ENCODE results near the gene ARL2BP.

Gene ARL2BP

DNA sequence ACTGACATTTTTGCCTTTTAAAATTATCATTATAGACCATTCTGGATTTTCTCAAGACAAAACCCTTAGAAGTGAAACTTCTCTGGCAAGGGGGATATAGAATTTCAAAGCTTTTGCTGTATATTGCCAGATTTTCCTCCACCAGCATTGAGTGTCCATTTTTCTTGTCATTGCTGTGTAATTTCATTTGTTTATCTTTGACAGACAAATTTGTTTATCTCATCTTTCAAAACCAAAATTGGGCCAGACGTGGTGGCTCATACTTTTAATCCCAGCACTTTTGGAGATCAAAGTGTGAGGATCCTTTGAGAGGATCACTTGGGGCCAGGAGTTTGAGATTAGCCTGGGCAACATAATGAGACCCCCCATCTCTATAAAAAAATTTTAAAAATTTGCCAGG is 16.0 kb upstream of the ARL2BP start:
- H3K9ac ChIP-seq (ENCODE audit: insufficient read length), result no peak overlapping the region
- H3K9me3 ChIP-seq (ENCODE audit: low read depth, low read length), result no peaks in the 10 kb centered on the region
- no peak overlapping the region for H3K27ac ChIP-seq
- TF ChIP-seq EZH2 (IDR thresholded peaks at IDR 0.05) (no peak), POLR2AphosphoS5 (IDR thresholded peaks at IDR 0.05; ENCODE audit: borderline replicate concordance, low read depth, low read length) (no peak), FOXP2 (optimal IDR thresholded peaks at IDR 0.05; ENCODE audit: control extremely low read depth, extremely low read length, insufficient read depth) (no peak)
- no peak overlapping the region for H3K4me3 ChIP-seq
- no peak for DNase-seq (ENCODE audit: low read depth, low spot score)
- peaks cover 7% of the 10 kb centered on the region; the same call in 1 of the 2 replicates for H3K36me3 ChIP-seq (ENCODE audit: insufficient read depth, low read length)

DNA sequence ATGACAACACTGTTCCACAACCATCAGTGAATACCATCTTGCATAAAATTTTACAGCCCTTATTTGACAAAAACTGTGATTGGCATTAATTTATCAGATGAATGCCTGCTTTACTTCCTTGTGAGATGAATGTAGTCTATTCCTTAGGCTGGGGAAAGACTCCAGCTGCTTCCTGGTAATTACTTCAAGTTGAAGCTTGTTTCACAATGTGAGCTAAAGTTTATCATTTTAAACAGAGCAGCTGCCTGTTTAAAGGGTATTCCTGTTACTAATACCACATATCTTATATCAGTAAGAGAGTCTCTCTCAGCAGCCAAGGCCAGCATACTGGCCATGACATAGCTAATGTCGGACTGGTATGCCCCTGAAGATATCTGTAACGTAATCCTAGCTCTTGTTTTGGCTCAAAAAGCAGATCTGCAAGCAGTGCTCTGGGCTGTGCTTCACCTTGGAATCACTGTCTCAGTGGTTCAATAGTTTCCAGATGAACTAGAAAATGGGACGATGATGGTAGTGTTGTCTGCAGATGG is 13.2 kb upstream of the ARL2BP start:
- TF ChIP-seq EZH2 (IDR thresholded peaks at IDR 0.05) (no peak), POLR2AphosphoS5 (IDR thresholded peaks at IDR 0.05; ENCODE audit: borderline replicate concordance, low read depth, low read length) (no peak), FOXP2 (optimal IDR thresholded peaks at IDR 0.05; ENCODE audit: control extremely low read depth, extremely low read length, insufficient read depth) (no peak)

DNA sequence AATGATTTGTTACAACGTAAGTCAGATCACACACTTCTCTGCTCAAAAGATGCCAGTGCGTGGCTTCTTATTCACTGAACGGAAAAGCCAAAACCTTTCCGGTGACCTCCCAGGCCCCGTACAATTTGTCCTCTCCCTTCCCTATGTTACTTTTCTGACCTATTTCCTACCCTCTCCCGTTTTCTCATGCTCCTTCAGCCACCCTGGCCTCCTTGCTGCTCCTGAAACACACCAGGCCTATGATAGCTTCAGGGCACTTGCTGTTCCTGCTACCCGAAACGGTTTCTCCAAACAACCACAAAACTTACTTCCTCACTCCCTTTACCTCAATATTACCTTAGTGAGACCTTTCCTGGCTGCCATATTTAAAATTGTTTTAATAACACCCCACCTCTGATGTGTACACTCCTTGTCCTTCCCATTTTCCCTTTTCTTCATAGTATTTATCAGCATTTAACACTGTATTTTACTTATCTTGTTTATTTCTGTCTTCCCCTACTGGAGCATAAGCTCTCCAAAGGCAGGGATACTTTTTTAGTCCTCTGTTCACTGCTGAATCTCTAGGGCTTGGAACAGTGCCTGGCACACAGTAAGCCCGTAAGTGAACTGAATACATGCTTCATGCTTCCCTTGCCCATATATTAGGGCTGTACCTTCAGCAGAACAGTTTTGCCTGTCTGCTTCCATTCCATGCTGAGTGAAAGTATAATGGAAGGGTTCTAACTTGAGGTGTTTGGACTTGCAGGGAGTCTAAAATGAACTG is 10.9 kb upstream of the ARL2BP start:
- Histone ChIP-seq H3K36me3 (ENCODE audit: insufficient read depth, low read length) (peaks cover 17% of the 10 kb centered on the region; the same call in 1 of the 2 replicates), H3K27ac (no peak overlapping the region), H3K9ac (ENCODE audit: insufficient read length) (no peak overlapping the region), H3K9me3 (ENCODE audit: low read depth, low read length) (no peaks in the 10 kb centered on the region), H3K4me3 (no peak overlapping the region)
- DNase-seq (ENCODE audit: low read depth, low spot score), result no peak
- no peak for TF ChIP-seq FOXP2 (optimal IDR thresholded peaks at IDR 0.05; ENCODE audit: control extremely low read depth, extremely low read length, insufficient read depth)
- no peak for TF ChIP-seq EZH2 (IDR thresholded peaks at IDR 0.05)
- no peak for TF ChIP-seq POLR2AphosphoS5 (IDR thresholded peaks at IDR 0.05; ENCODE audit: borderline replicate concordance, low read depth, low read length)

More for the DNA sequence above, 13.2 kb upstream of the ARL2BP start:
- H3K36me3 ChIP-seq (ENCODE audit: insufficient read depth, low read length), result peaks cover 17% of the 10 kb centered on the region; the same call in 1 of the 2 replicates
- no peak overlapping the region for H3K4me3 ChIP-seq
- H3K9ac ChIP-seq (ENCODE audit: insufficient read length), result no peak overlapping the region
- H3K9me3 ChIP-seq (ENCODE audit: low read depth, low read length), result no peaks in the 10 kb centered on the region
- no peak for DNase-seq (ENCODE audit: low read depth, low spot score)
- H3K27ac ChIP-seq, result no peak overlapping the region

DNA sequence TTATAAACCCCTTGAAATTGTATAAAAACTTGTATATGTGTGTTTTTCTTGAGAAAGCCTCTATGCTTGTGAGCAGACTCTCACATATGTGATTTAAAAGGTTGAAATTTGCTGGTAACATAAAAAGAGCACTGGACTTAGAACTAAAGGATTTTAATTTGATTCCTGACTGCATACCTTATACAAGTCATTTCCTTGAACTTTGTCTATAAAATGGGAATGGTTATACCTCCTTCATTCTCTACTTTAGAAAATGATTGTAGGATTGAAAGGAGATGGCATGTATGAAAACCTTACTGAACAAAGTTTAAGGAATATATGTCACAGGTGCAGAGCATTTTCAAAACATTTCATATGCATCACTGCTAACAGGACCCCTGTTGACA is 10.4 kb upstream of the ARL2BP start:
- DNase-seq (ENCODE audit: low read depth, low spot score), result no peak
- Histone ChIP-seq H3K9ac (ENCODE audit: insufficient read length) (no peak overlapping the region), H3K27ac (no peak overlapping the region), H3K9me3 (ENCODE audit: low read depth, low read length) (no peaks in the 10 kb centered on the region), H3K36me3 (ENCODE audit: insufficient read depth, low read length) (peaks cover 17% of the 10 kb centered on the region; the same call in 1 of the 2 replicates), H3K4me3 (no peak overlapping the region)
- no peak for TF ChIP-seq EZH2 (IDR thresholded peaks at IDR 0.05)
- no peak for TF ChIP-seq FOXP2 (optimal IDR thresholded peaks at IDR 0.05; ENCODE audit: control extremely low read depth, extremely low read length, insufficient read depth)
- TF ChIP-seq POLR2AphosphoS5 (IDR thresholded peaks at IDR 0.05; ENCODE audit: borderline replicate concordance, low read depth, low read length), result no peak

DNA sequence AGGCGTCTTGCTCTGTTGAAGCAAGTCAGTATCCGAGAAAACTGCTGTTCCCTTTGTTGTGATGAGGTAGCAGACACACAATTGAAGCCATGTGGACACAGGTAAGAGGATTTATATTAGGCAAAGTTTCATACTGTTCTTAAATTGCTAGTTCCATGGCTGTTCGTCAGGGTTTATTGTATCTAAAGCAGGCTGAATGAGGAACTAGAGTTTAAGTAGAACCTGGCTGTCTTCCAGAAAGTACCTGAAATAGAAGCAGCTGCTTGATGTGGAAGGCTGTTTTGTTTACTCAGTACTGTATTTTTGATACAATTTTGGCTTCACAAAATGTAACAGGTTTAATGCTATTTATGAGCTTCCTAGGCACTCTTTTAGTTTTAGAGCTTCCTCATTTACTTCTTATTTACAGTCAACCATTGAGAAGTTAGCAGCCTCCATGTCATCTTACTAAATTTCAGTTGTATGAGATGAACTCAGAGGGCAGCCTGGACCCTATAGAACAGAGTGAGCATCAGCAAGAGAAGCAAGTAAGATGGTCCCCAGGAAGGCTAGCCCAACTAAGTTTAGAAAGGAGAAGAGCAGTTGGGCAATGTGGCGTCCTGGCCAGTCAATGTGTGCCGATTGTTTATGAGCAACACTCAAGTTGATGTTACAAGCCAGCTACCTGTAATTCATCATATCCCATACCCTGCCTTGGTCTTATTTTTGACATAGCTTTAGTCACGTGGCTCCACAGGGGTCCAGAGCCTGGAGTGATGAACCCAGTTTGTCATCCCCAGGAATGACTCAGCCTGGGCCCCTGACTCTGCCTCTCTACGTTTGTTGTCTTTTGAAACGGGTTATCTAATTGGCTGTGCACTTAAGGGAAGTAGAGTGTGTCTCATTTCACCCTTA is 9.7 kb upstream of the ARL2BP start:
- no peak overlapping the region for H3K9ac ChIP-seq (ENCODE audit: insufficient read length)
- no peaks in the 10 kb centered on the region for H3K9me3 ChIP-seq (ENCODE audit: low read depth, low read length)
- no peak overlapping the region for H3K27ac ChIP-seq
- TF ChIP-seq EZH2 (IDR thresholded peaks at IDR 0.05) (no peak), POLR2AphosphoS5 (IDR thresholded peaks at IDR 0.05; ENCODE audit: borderline replicate concordance, low read depth, low read length) (no peak), FOXP2 (optimal IDR thresholded peaks at IDR 0.05; ENCODE audit: control extremely low read depth, extremely low read length, insufficient read depth) (no peak)
- H3K36me3 ChIP-seq (ENCODE audit: insufficient read depth, low read length), result peaks cover 17% of the 10 kb centered on the region; the same call in 1 of the 2 replicates
- no peak for DNase-seq (ENCODE audit: low read depth, low spot score)
- no peak overlapping the region for H3K4me3 ChIP-seq

DNA sequence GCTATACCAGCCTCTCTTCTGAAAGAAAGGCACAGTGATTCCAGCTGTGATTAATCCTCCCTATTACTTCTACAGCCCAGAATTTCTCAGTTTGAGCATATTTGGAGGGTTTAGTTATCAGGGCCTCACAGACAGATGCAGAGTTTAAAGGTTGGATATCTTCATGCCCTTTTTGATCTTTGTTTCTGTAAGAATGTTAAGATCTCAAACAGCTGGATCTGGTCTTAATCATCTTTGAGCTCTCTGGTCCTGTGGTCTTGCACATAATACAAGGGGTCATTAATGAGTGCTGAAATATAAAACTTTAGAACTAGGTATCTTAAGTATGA is 9.1 kb upstream of the ARL2BP start:
- Histone ChIP-seq H3K4me3 (no peak overlapping the region), H3K9ac (ENCODE audit: insufficient read length) (no peak overlapping the region), H3K9me3 (ENCODE audit: low read depth, low read length) (no peaks in the 10 kb centered on the region), H3K27ac (no peak overlapping the region), H3K36me3 (ENCODE audit: insufficient read depth, low read length) (peaks cover 11% of the 10 kb centered on the region; the same call in 1 of the 2 replicates)
- no peak for DNase-seq (ENCODE audit: low read depth, low spot score)
- TF ChIP-seq EZH2 (IDR thresholded peaks at IDR 0.05), result no peak
- TF ChIP-seq POLR2AphosphoS5 (IDR thresholded peaks at IDR 0.05; ENCODE audit: borderline replicate concordance, low read depth, low read length), result no peak
- TF ChIP-seq FOXP2 (optimal IDR thresholded peaks at IDR 0.05; ENCODE audit: control extremely low read depth, extremely low read length, insufficient read depth), result no peak

DNA sequence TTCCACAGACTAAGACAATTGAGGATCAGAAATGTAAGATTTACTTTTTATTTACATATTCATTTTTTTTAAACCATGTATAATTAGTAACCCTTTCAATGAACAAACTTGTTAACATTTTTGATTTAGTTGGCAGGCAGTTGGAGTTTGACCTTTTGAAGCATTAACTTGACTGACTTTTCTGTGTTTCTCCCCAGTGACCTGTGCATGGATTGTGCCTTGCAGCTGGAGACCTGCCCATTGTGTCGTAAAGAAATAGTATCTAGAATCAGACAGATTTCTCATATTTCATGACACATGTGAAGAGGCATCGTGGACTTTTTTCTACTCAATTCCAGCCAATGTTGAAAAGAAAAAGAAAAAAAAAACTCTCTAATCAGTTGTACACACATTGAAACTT is 6.4 kb upstream of the ARL2BP start:
- no peak overlapping the region for H3K4me3 ChIP-seq
- no peak overlapping the region for H3K27ac ChIP-seq
- TF ChIP-seq EZH2 (IDR thresholded peaks at IDR 0.05), result no peak
- no peak for TF ChIP-seq POLR2AphosphoS5 (IDR thresholded peaks at IDR 0.05; ENCODE audit: borderline replicate concordance, low read depth, low read length)
- no peak overlapping the region for H3K9ac ChIP-seq (ENCODE audit: insufficient read length)
- no peak for DNase-seq (ENCODE audit: low read depth, low spot score)
- H3K36me3 ChIP-seq (ENCODE audit: insufficient read depth, low read length), result peaks cover 10% of the 10 kb centered on the region; the same call in 1 of the 2 replicates
- no peaks in the 10 kb centered on the region for H3K9me3 ChIP-seq (ENCODE audit: low read depth, low read length)

DNA sequence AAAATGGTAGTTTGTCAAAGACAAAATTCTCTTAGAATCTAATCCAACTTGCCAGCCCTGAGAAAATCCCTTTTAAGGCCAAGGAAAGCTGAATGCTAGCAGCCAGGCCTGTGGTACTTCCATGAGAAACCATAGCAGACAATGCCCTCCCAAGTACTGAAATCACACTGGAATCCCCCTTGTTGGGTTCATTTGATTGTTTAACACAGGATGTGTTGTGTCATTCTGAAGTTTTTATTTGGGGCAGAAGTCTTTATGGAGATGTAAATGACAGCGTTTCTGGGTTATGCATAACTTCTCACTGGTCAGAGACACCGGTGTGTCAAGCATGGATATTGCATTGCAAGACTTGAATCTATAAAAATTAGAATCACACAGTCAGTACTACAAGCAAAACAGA is 6.0 kb upstream of the ARL2BP start:
- no peak for TF ChIP-seq FOXP2 (optimal IDR thresholded peaks at IDR 0.05; ENCODE audit: control extremely low read depth, extremely low read length, insufficient read depth)
- no peak for TF ChIP-seq EZH2 (IDR thresholded peaks at IDR 0.05)
- TF ChIP-seq POLR2AphosphoS5 (IDR thresholded peaks at IDR 0.05; ENCODE audit: borderline replicate concordance, low read depth, low read length), result no peak
- Histone ChIP-seq H3K36me3 (ENCODE audit: insufficient read depth, low read length) (peaks cover 10% of the 10 kb centered on the region; the same call in 1 of the 2 replicates), H3K27ac (no peak overlapping the region), H3K9me3 (ENCODE audit: low read depth, low read length) (no peaks in the 10 kb centered on the region), H3K9ac (ENCODE audit: insufficient read length) (no peak overlapping the region), H3K4me3 (no peak overlapping the region)
- DNase-seq (ENCODE audit: low read depth, low spot score), result no peak

Data from SK-N-MC (cell line).